Spleen (tissue), 11 donors: ENCODE data around the gene TKTL1. TPM values are rescaled to one million over a fixed set of nuclear protein-coding genes. Genes with fewer than 3 reads are reported as not detected.

ENCODE experiments used
- DNase-seq: peaks from one replicate; pipeline ENCODE4 v3.0.0-alpha.2; 2020
- H3K27ac ChIP-seq, 8 donors: fragments of 200-600 bp; sonication (generic) in 7 of 8; 1 replicate in 4 of 8; 2 replicates in 4 of 8; pipeline versions ENCODE4 v1.5.0 to v1.8.0; 2016 to 2021; ENCODE audit warnings: inconsistent platforms in 4 of 8, mild to moderate bottlenecking in 4 of 8, moderate library complexity in 1 of 8
- H3K27me3 ChIP-seq, 7 donors: fragments of 200-600 bp; sonication (generic) in 6 of 7; replicated peaks in 1 of 7; 1 replicate in 4 of 7; 2 replicates in 3 of 7; pipeline versions ENCODE4 v1.5.0 to v1.8.0; 2016 to 2021; ENCODE audit warnings: inconsistent platforms in 3 of 7, mild to moderate bottlenecking in 1 of 7
- H3K36me3 ChIP-seq, 6 donors: fragments of 200-600 bp; sonication (generic) in 5 of 6; 1 replicate in 4 of 6; 2 replicates in 2 of 6; pipeline versions ENCODE4 v1.5.0 to v1.8.0; 2016 to 2021; ENCODE audit warnings: inconsistent platforms in 2 of 6
- H3K4me1 ChIP-seq, 6 donors: fragments of 200-600 bp; sonication (generic) in 5 of 6; 1 replicate in 3 of 6; 2 replicates in 3 of 6; pipeline versions ENCODE4 v1.5.0 to v1.8.0; 2016 to 2021; ENCODE audit warnings: inconsistent platforms in 3 of 6
- H3K4me3 ChIP-seq, 8 donors: fragments of 200-600 bp; sonication (generic) in 7 of 8; 1 replicate in 4 of 8; 2 replicates in 4 of 8; pipeline versions ENCODE4 v1.5.0 to v1.8.0; 2016 to 2021; ENCODE audit warnings: inconsistent platforms in 4 of 8, mild to moderate bottlenecking in 4 of 8, moderate library complexity in 2 of 8
- H3K9me3 ChIP-seq, 8 donors: fragments of 200-600 bp; sonication (generic) in 7 of 8; 1 replicate in 4 of 8; 2 replicates in 4 of 8; pipeline versions ENCODE4 v1.5.0 to v1.8.0; 2016 to 2021; ENCODE audit warnings: inconsistent platforms in 4 of 8
- CTCF ChIP-seq, 11 experiments: fragments of 200-600 bp in 7 of 11; fragments of 450-650 bp in 4 of 11; sonication (generic) in 4 of 11; IDR thresholded peaks in 8 of 11; conservative IDR thresholded peaks in 3 of 11; 1 replicate in 7 of 11; 2 replicates in 4 of 11; pipeline versions ENCODE4 v1.4.0 to v1.8.0; 2016 to 2021; ENCODE audit warnings: antibody characterized with exemption in 11 of 11, inconsistent platforms in 4 of 11, mild to moderate bottlenecking in 1 of 11
- POLR2A ChIP-seq, 3 donors: fragments of 450-650 bp; IDR thresholded peaks; one replicate each; pipeline ENCODE4 v1.5.1; 2017; ENCODE audit warnings: antibody characterized with exemption in 3 of 3, mild to moderate bottlenecking in 1 of 3
- POLR2AphosphoS5 ChIP-seq, 3 donors: sonication (generic); formaldehyde crosslinking; IDR thresholded peaks; one replicate each; pipeline ENCODE4 v1.5.1; 2017; ENCODE audit warnings: antibody characterized with exemption in 3 of 3
- WGBS, 5 donors: extraction: QIAGEN DNeasy Blood & Tissue Kit in 3 of 5; methylation state at CpG; one replicate each; pipeline versions ENCODE4 v1.1.5 to v1.1.7; 2013 to 2018; 5-methylcytosine and 5-hydroxymethylcytosine counted together
- intact Hi-C: fragments of 100-400 bp; cut with DNase I; formaldehyde crosslinking; loops from one replicate; pipeline ENCODE4 v1.15.0; 2023; ENCODE audit warnings: low total_unique reads
- polyA plus RNA-seq, 3 donors: library from polyadenylated mRNA; stranded (reverse); fragments of 200-250 nt; gene quantifications; one replicate each; pipeline ENCODE4 v1.2.1, GENCODE V29; 2013
- total RNA-seq, 7 donors: library from RNA; depleted of rRNA in 3 of 7; stranded (reverse); fragments of >200 nt in 3 of 7; fragmentation: NEBNext Ultra II Directional in 4 of 7; extraction: Animal tissue kit (Norgen Biotek cat#: 25700) in 4 of 7; gene quantifications; one replicate each; pipeline versions ENCODE4 v1.1.0 to v1.2.1, GENCODE V29; 2016 to 2021
- donor health status: healthy with polysubstance abuse.
- donor health status: DM: no; HTN: no; CAD: no; lungs with moderate emphysema.
- donor health status: DM: no; HTN: no; CAD: no.
- donor health status: Bipolar disorder and iron deficiency.
- donor health status: healthy.
- donor health status: DM: no; HTN: no; CAD: no.
- donor health status: DM: yes; HTN: yes; CAD: no.

The TKTL1 gene
- total and polyA plus RNA-seq, 10 donors: 0.13 to 3.7 (median 0.77) TPM; not detected in 1

DNA sequence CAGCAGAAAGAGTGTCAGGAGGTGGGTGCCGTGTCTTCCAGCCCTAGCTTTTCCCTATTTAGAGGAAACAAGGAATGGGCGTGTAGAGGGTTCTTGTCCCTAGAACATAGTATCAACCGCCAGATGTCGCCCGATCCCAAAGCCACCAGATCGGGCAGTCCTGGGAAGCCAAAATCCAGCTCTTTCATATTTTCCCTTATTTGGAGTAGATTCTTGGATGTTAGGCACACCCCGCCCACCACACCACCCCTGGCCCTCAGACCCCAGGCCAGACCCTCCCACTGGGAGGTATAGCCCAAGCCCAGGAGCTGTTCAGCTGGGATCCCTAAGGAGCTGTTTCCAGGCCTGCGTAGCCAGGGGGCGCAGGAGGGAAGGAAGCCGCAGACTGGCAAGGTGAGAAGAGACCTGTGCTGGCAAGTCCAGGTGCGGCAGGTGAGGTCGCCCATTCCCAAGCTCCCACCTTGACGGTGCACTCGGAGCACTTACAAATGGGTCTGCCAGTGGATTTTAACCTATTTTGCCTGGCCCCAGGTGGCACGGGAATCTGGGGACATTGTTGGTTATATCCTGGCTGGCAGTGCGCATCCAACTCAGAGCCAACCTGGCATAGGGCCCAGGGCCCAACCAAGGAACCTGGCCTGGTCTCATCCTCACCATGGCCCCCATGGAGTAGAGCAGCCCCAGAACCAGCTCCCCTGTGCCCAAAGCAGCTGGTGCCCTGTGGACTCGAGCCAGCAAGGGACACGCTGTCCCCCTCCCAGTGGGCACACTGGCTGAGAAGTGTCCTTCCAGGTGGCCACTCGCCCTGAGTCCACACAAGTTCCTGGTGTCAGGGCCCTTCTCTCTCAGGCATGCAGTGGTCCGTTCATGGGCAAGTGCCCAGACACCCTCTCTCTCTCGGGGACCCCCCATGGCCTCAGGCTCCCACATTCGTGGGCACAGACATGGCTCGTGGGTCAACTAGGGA lies 78.0 kb downstream of the TKTL1 start:
- H3K4me1 ChIP-seq: peaks cover 15 to 69% (median 43%) of the 10 kb centered on the region in 6 donors
- peaks cover 0 to 2% (median 0%) of the 10 kb centered on the region in 8 donors for H3K9me3 ChIP-seq
- no peak for DNase-seq
- H3K27me3 ChIP-seq: no peaks in the 10 kb centered on the region
- no peak for TF ChIP-seq POLR2A (IDR thresholded peaks at IDR 0.05)
- TF ChIP-seq CTCF (IDR thresholded peaks at IDR 0.05 in 8 of 11, conservative IDR thresholded peaks at IDR 0.05 in 3 of 11): peak in 10 of 11 experiments; percentile 4 to 67 (median 49)
- TF ChIP-seq POLR2AphosphoS5 (IDR thresholded peaks at IDR 0.05): peak; percentile 33 to 52 (median 46)
- peak overlapping the region; percentile 7 to 91 (median 30) for H3K4me3 ChIP-seq
- peak overlapping the region in 7 of 8 donors; percentile 49 to 94 (median 67) for H3K27ac ChIP-seq
- no peaks in the 10 kb centered on the region for H3K36me3 ChIP-seq
- intact Hi-C loops: no loop called here
- WGBS, 5 donors: 14 to 53% (median 29%) methylated on average over 21 to 23 of the region's 23 CpGs; no CpG with 5 or more reads in 1 of the 5 donors

DNA sequence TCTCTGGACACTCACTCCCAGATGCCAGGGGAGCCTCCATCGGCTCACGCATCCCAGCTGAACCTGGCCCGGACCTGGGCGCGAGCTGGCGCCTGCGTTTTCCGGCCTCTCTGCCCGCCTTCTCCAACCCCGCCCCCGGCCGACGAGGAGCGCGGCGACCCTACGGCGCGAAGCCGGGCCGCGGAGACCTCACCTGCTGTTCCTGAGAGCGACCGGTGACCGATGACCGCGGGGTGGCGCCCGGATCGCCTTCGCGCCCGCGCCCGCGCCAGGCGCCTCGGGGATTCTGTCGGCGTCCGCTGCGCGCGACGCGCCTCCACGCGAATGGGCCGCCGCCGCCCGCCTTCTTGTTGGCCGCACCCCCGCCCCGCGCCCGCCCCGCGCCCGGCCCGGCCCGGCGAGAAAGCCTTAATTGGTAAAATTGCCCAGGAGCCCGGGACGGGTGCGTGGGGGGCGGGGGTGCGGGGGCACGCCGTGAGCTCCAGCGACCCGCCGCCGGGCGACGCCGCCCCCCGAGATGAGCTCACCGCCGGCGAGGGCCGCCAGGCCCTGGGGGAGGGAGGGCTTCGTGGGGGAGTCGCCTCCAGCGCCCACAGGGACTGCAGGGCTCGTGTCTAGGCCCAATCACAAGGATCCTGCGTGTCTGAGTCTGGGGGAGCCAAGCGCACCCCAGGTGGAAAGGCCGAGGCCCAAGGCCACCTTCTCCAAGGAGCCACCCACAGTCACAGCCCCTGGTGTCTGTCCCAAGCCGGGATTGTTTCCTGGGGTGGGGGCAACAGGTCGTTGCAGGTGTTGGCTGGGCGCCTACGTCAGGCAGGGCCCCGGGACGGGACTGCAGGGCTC lies 78.9 kb downstream of the TKTL1 start, which contains the start of gene FLNA:
TSS of gene FLNA (minus strand) at position 322 of the 843 bp plus-strand sequence. CDS start 3,389 bp downstream, outside the sequence.
- TF ChIP-seq CTCF (IDR thresholded peaks at IDR 0.05 in 8 of 11, conservative IDR thresholded peaks at IDR 0.05 in 3 of 11) (peak in 1 of 11 experiments; percentile 10), POLR2A (IDR thresholded peaks at IDR 0.05) (no peak), POLR2AphosphoS5 (IDR thresholded peaks at IDR 0.05) (peak in 1 of 3 donors; percentile 40)
- peak within 1 kb of the TSS in 7 of 8 donors; percentile 49 to 94 (median 63) for H3K27ac ChIP-seq
- 8 to 100% (median 43%) methylated on average over 1 to 95 of the region's 95 CpGs for WGBS, 5 donors
- H3K36me3 ChIP-seq: no peaks in the 10 kb centered on the region
- H3K4me3 ChIP-seq: peak within 1 kb of the TSS; percentile 7 to 91 (median 30)
- DNase-seq: peak; percentile 86
- peaks cover 8 to 60% (median 36%) of the 10 kb centered on the region in 6 donors for H3K4me1 ChIP-seq
- intact Hi-C loops: no loop called here
- H3K9me3 ChIP-seq: peaks cover 0 to 4% (median 0%) of the 10 kb centered on the region in 8 donors
- H3K27me3 ChIP-seq: no peaks in the 10 kb centered on the region

DNA sequence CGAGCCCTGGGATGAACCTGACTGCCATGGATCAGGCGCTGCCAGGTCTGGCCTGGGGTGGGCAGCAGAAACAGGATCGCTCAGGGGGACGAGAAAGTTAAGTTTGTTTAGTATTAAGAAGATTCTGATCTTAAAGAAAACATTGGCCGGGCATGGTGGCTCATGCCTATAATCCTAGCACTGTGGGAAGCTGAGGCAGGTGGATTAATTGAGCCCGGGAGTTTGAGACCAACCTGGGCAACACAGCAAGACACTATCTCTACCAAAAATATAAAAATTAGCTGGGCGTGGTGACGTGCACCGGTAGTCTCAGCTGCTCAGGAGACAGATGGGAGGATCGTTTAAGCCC lies 79.5 kb downstream of the TKTL1 start:
- TF ChIP-seq CTCF (IDR thresholded peaks at IDR 0.05 in 8 of 11, conservative IDR thresholded peaks at IDR 0.05 in 3 of 11) (no peak), POLR2A (IDR thresholded peaks at IDR 0.05) (no peak), POLR2AphosphoS5 (IDR thresholded peaks at IDR 0.05) (no peak)
- peak overlapping the region in 1 of 8 donors; percentile 91 for H3K4me3 ChIP-seq
- H3K36me3 ChIP-seq: no peaks in the 10 kb centered on the region
- WGBS, 5 donors: 74 to 91% (median 84%) methylated on average over 9 to 10 of the region's 10 CpGs
- peaks cover 0 to 4% (median 0%) of the 10 kb centered on the region in 8 donors for H3K9me3 ChIP-seq
- H3K27ac ChIP-seq: peak overlapping the region in 6 of 8 donors; percentile 22 to 94 (median 76)
- DNase-seq: no peak
- intact Hi-C loops: no loop called here
- no peaks in the 10 kb centered on the region for H3K27me3 ChIP-seq
- peaks cover 8 to 60% (median 37%) of the 10 kb centered on the region in 6 donors for H3K4me1 ChIP-seq
